Fibroblast of villous mesenchyme (primary cell): Measurements from ENCODE around the gene SCN1B. TPM values are rescaled to one million over a fixed set of nuclear protein-coding genes. Genes with fewer than 3 reads are reported as not detected.
A peak's percentile ranks its signal among the peaks of the same experiment; 100 is the strongest.
"Not testable (repeated sequence)": the region's sequence is repeated elsewhere in the genome, so short reads cannot be mapped to it uniquely, and the experiment has no call there.

ENCODE experiments used
- DNase-seq: peaks from one replicate; pipeline ENCODE4 v3.0.0-alpha.2; 2010; ENCODE audit warnings: low read depth
- H3K4me3 ChIP-seq: 2 replicates; pipeline ENCODE4 v1.5.1; 2011; ENCODE audit warnings: low read depth, mild to moderate bottlenecking, low read length
- CTCF ChIP-seq: IDR thresholded peaks from 2 replicates; pipeline ENCODE4 v1.5.1; 2012; ENCODE audit warnings: low read depth, mild to moderate bottlenecking, low read length; ENCODE audit not compliant: insufficient read depth
- total RNA-seq: library from RNA; depleted of rRNA; stranded (reverse); fragments of >200 nt; gene quantifications from 2 replicates; pipeline ENCODE4 v1.2.3, GENCODE V29; 2012

Gene SCN1B
- total RNA-seq, 1 donor, result 2.6 TPM

- no peak for TF ChIP-seq CTCF
- H3K4me3 ChIP-seq, result no peak overlapping the region
- DNase-seq, result no peak
These were observed 28.2 kb upstream of the SCN1B start for GRCh38 chr19:35002037-35002535.

GRCh38 chr19:35004517-35005255 lies 25.6 kb upstream of the SCN1B start:
- DNase-seq, result no peak
- no peak overlapping the region for H3K4me3 ChIP-seq
- no peak for TF ChIP-seq CTCF

GRCh38 chr19:35005256-35005977 lies 24.9 kb upstream of the SCN1B start:
- TF ChIP-seq CTCF, result no peak
- no peak overlapping the region for H3K4me3 ChIP-seq
- DNase-seq, result no peak

- H3K4me3 ChIP-seq, DNase-seq: not testable (repeated sequence)
These were observed 24.3 kb upstream of the SCN1B start for GRCh38 chr19:35006007-35006341.

- no peak overlapping the region for H3K4me3 ChIP-seq
- DNase-seq, result peak; percentile 57
- no peak for TF ChIP-seq CTCF
These were observed 23.8 kb upstream of the SCN1B start for GRCh38 chr19:35006342-35006998.

- DNase-seq, result no peak
- H3K4me3 ChIP-seq, result no peak overlapping the region
- TF ChIP-seq CTCF, result no peak
These were observed 23.3 kb upstream of the SCN1B start for GRCh38 chr19:35006999-35007365.

GRCh38 chr19:35007427-35007826 lies 22.8 kb upstream of the SCN1B start:
- not testable (repeated sequence) for H3K4me3 ChIP-seq, DNase-seq

- no peak overlapping the region for H3K4me3 ChIP-seq
- no peak for DNase-seq
- no peak for TF ChIP-seq CTCF
These were observed 21.4 kb upstream of the SCN1B start for GRCh38 chr19:35008891-35009341.
